ENCODE data around the gene DPP10.
"Not testable (repeated sequence)": the region's sequence is repeated elsewhere in the genome, so short reads cannot be mapped to it uniquely, and the experiment has no call there.

Gene DPP10

DNA sequence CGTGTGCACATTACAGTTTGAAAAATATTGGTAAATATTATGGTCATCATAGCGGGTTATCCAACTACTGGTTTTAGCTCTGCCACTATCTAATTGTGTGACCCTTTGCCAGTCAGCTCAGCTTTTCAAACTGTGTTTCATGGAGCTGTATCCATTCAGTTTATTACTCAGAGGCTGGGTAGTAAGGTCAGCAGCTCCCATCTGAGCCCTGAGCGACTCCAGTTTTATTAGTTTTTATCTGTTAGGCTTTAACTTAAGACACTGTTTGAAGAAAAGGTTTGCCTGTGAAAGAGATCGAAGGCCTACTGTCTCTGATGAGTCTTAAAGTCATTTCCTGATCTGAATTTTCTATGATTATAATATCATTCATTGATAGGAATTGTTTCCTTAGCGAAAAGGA lies 76.3 kb downstream of the DPP10 start:
- Histone ChIP-seq H2AFZ (ENCODE audit: insufficient read depth, low read length, poor library complexity) (no peak overlapping the region), H3K79me1 (ENCODE audit: low read length) (no peaks in the 10 kb centered on the region), H3K27ac (ENCODE audit: low read depth, low read length) (no peak overlapping the region), H2AK5ac (ENCODE audit: low read length) (no peak overlapping the region), H3K4me3 (ENCODE audit: low read depth, low read length) (no peak overlapping the region), H3K9ac (ENCODE audit: low read length) (no peak overlapping the region), H3K18ac (ENCODE audit: low read length) (no peak overlapping the region), H3K4me2 (ENCODE audit: low read length) (no peak overlapping the region), H3K36me3 (ENCODE audit: control insufficient read depth in 1 of 2, insufficient read depth in 2 of 2, low read length in 2 of 2) (no peaks in the 10 kb centered on the region), H2BK120ac (ENCODE audit: insufficient read depth, low read length, poor library complexity) (no peak overlapping the region), H4K91ac (ENCODE audit: low read depth, low read length) (no peak overlapping the region), H3K4ac (ENCODE audit: low read depth, low read length) (no peak overlapping the region), H4K8ac (ENCODE audit: low read depth, low read length) (no peak overlapping the region), H3K27me3 (ENCODE audit: insufficient read depth, low read length) (no peaks in the 10 kb centered on the region), H3K9me3 (ENCODE audit: insufficient read depth, low read depth, low read length) (no peaks in the 10 kb centered on the region), H4K12ac (ENCODE audit: low read depth, low read length) (no peak overlapping the region), H3K14ac (ENCODE audit: low read length) (no peak overlapping the region), H2BK12ac (ENCODE audit: low read length) (no peak overlapping the region), H3K79me2 (ENCODE audit: control insufficient read depth, insufficient read depth, low read length, poor library complexity) (no peaks in the 10 kb centered on the region), H3K4me1 (ENCODE audit: control insufficient read depth in 1 of 2, insufficient read depth in 2 of 2, low read length in 2 of 2) (no peaks in the 10 kb centered on the region), H3K23ac (ENCODE audit: low read length) (no peak overlapping the region), H2BK5ac (ENCODE audit: low read depth, low read length, poor library complexity) (no peak overlapping the region)
- no CpG with 5 or more reads among the region's 5 CpGs for WGBS (ENCODE audit: extremely low coverage, insufficient coverage, insufficient read length)
- DNase-seq: no peak

DNA sequence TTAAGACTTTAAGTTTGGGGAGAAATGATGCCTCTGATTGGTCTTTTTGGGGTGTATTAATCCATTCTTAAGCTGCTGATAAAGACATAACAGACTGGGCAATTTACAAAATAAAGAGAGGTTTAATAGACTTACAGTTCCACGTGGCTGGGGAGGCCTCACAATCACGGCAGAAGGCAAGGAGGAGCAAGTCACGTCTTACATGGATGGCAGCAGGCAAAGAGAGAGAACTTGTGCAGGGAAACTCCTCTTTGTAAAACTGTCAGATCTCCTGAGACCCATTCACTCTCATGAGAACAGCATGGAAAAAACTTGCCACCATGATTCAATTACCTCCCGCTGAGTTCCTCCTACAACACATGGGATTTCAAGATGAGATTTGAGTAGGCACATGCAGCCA lies 80.2 kb downstream of the DPP10 start:
- no CpG with 5 or more reads among the region's 4 CpGs for whole genome bisulfite sequencing (ENCODE audit: extremely low coverage, insufficient coverage, insufficient read length)
- H3K9ac ChIP-seq (ENCODE audit: low read length); H3K79me2 ChIP-seq (ENCODE audit: control insufficient read depth, insufficient read depth, low read length, poor library complexity): not testable (repeated sequence)

DNA sequence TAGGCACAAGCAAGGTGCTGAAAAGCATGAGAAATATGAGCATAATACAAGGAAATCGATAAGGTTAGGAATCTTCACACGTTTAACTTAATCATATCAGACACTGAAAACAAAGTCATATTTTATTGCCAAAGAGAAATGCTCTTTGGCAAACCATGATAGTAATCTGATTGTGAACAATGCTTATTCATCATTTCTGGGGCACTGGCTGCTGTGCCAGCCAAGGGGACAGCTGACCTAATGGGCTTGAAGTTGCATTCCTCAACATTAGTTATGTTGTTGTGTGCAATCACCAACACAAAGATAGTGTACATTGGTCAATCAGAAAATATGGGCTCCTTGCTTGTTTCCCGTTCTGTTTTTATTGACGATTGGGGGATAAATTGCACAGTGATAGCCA lies 83.5 kb downstream of the DPP10 start:
- no peak overlapping the region for H2AFZ ChIP-seq (ENCODE audit: insufficient read depth, low read length, poor library complexity)
- H4K91ac ChIP-seq (ENCODE audit: low read depth, low read length): no peak overlapping the region
- no peak overlapping the region for H2BK120ac ChIP-seq (ENCODE audit: insufficient read depth, low read length, poor library complexity)
- no peak overlapping the region for H3K4ac ChIP-seq (ENCODE audit: low read depth, low read length)
- no peaks in the 10 kb centered on the region for H3K27me3 ChIP-seq (ENCODE audit: insufficient read depth, low read length)
- H3K4me1 ChIP-seq (ENCODE audit: control insufficient read depth in 1 of 2, insufficient read depth in 2 of 2, low read length in 2 of 2): no peaks in the 10 kb centered on the region
- no peaks in the 10 kb centered on the region for H3K79me2 ChIP-seq (ENCODE audit: control insufficient read depth, insufficient read depth, low read length, poor library complexity)
- H4K12ac ChIP-seq (ENCODE audit: low read depth, low read length): no peak overlapping the region
- no peak overlapping the region for H3K14ac ChIP-seq (ENCODE audit: low read length)
- WGBS (ENCODE audit: extremely low coverage, insufficient coverage, insufficient read length): no CpG with 5 or more reads among the region's 4 CpGs
- H3K79me1 ChIP-seq (ENCODE audit: low read length): no peaks in the 10 kb centered on the region
- H2AK5ac ChIP-seq (ENCODE audit: low read length): no peak overlapping the region
- H2BK12ac ChIP-seq (ENCODE audit: low read length): no peak overlapping the region
- no peak overlapping the region for H3K23ac ChIP-seq (ENCODE audit: low read length)
- no peak overlapping the region for H3K27ac ChIP-seq (ENCODE audit: low read depth, low read length)
- H3K36me3 ChIP-seq (ENCODE audit: control insufficient read depth in 1 of 2, insufficient read depth in 2 of 2, low read length in 2 of 2): no peaks in the 10 kb centered on the region
- no peak overlapping the region for H4K8ac ChIP-seq (ENCODE audit: low read depth, low read length)
- H3K9ac ChIP-seq (ENCODE audit: low read length): no peak overlapping the region
- no peak overlapping the region for H3K18ac ChIP-seq (ENCODE audit: low read length)
- H3K9me3 ChIP-seq (ENCODE audit: insufficient read depth, low read depth, low read length): no peaks in the 10 kb centered on the region
- H3K4me3 ChIP-seq (ENCODE audit: low read depth, low read length): no peak overlapping the region
- no peak overlapping the region for H2BK5ac ChIP-seq (ENCODE audit: low read depth, low read length, poor library complexity)
- no peak for DNase-seq
- H3K4me2 ChIP-seq (ENCODE audit: low read length): no peak overlapping the region

More for the DNA sequence above, 80.2 kb downstream of the DPP10 start:
- H2BK12ac ChIP-seq (ENCODE audit: low read length); H3K9me3 ChIP-seq (ENCODE audit: insufficient read depth, low read depth, low read length); H2AFZ ChIP-seq (ENCODE audit: insufficient read depth, low read length, poor library complexity); H3K4me2 ChIP-seq (ENCODE audit: low read length); H3K4me3 ChIP-seq (ENCODE audit: low read depth, low read length); DNase-seq; H3K79me1 ChIP-seq (ENCODE audit: low read length); H3K14ac ChIP-seq (ENCODE audit: low read length); H4K8ac ChIP-seq (ENCODE audit: low read depth, low read length); H3K36me3 ChIP-seq (ENCODE audit: control insufficient read depth in 1 of 2, insufficient read depth in 2 of 2, low read length in 2 of 2); H3K4me1 ChIP-seq (ENCODE audit: control insufficient read depth in 1 of 2, insufficient read depth in 2 of 2, low read length in 2 of 2); H3K23ac ChIP-seq (ENCODE audit: low read length); H4K91ac ChIP-seq (ENCODE audit: low read depth, low read length); H3K18ac ChIP-seq (ENCODE audit: low read length); H3K27me3 ChIP-seq (ENCODE audit: insufficient read depth, low read length); H4K12ac ChIP-seq (ENCODE audit: low read depth, low read length); H2BK120ac ChIP-seq (ENCODE audit: insufficient read depth, low read length, poor library complexity); H2AK5ac ChIP-seq (ENCODE audit: low read length); H3K27ac ChIP-seq (ENCODE audit: low read depth, low read length); H2BK5ac ChIP-seq (ENCODE audit: low read depth, low read length, poor library complexity); H3K4ac ChIP-seq (ENCODE audit: low read depth, low read length): not testable (repeated sequence)

DNA sequence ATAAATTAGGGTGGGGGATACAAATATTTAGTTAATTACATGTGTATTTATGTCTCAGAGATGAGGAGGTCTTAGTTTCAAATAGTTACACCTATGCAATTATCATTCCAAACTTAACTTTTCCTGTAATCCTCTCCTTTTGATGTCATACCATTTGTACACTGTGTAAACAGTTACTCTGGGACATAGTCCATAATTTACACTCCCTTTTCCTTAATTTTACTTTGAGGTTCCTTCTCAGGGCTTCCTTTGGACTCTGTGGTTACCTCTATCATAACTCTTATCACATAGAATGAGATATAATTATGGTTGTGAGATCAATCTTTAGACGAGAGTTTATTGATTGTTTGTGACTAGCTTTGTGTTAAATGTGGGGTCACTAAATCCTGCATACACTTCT lies 84.4 kb downstream of the DPP10 start:
- no peak overlapping the region for H3K4me2 ChIP-seq (ENCODE audit: low read length)
- no peak overlapping the region for H3K27ac ChIP-seq (ENCODE audit: low read depth, low read length)
- no peaks in the 10 kb centered on the region for H3K79me2 ChIP-seq (ENCODE audit: control insufficient read depth, insufficient read depth, low read length, poor library complexity)
- no peak overlapping the region for H3K18ac ChIP-seq (ENCODE audit: low read length)
- no CpG with 5 or more reads among the region's 1 CpG for WGBS (ENCODE audit: extremely low coverage, insufficient coverage, insufficient read length)
- no peak overlapping the region for H3K4ac ChIP-seq (ENCODE audit: low read depth, low read length)
- H2AK5ac ChIP-seq (ENCODE audit: low read length): no peak overlapping the region
- H2BK12ac ChIP-seq (ENCODE audit: low read length): no peak overlapping the region
- H3K4me1 ChIP-seq (ENCODE audit: control insufficient read depth in 1 of 2, insufficient read depth in 2 of 2, low read length in 2 of 2): no peaks in the 10 kb centered on the region
- H4K8ac ChIP-seq (ENCODE audit: low read depth, low read length): no peak overlapping the region
- no peaks in the 10 kb centered on the region for H3K79me1 ChIP-seq (ENCODE audit: low read length)
- DNase-seq: no peak
- H2AFZ ChIP-seq (ENCODE audit: insufficient read depth, low read length, poor library complexity): no peak overlapping the region
- no peak overlapping the region for H3K4me3 ChIP-seq (ENCODE audit: low read depth, low read length)
- no peak overlapping the region for H4K91ac ChIP-seq (ENCODE audit: low read depth, low read length)
- no peak overlapping the region for H2BK5ac ChIP-seq (ENCODE audit: low read depth, low read length, poor library complexity)
- H2BK120ac ChIP-seq (ENCODE audit: insufficient read depth, low read length, poor library complexity): no peak overlapping the region
- no peaks in the 10 kb centered on the region for H3K36me3 ChIP-seq (ENCODE audit: control insufficient read depth in 1 of 2, insufficient read depth in 2 of 2, low read length in 2 of 2)
- H3K23ac ChIP-seq (ENCODE audit: low read length): no peak overlapping the region
- no peak overlapping the region for H4K12ac ChIP-seq (ENCODE audit: low read depth, low read length)
- no peak overlapping the region for H3K14ac ChIP-seq (ENCODE audit: low read length)
- H3K9ac ChIP-seq (ENCODE audit: low read length): no peak overlapping the region
- H3K9me3 ChIP-seq (ENCODE audit: insufficient read depth, low read depth, low read length): no peaks in the 10 kb centered on the region
- no peaks in the 10 kb centered on the region for H3K27me3 ChIP-seq (ENCODE audit: insufficient read depth, low read length)
